ENCODE measurements around the gene CYFIP2. TPM values are rescaled to one million over a fixed set of nuclear protein-coding genes. Genes with fewer than 3 reads are reported as not detected.

The CYFIP2 gene
- total RNA-seq, 1 experiment from 2014 or later = 4.4 TPM

- Histone ChIP-seq H3K27me3 (no peaks in the 10 kb centered on the region), H3K36me3 (no peaks in the 10 kb centered on the region), H3K4me3 (no peak overlapping the region), H3K9me3 (no peaks in the 10 kb centered on the region)
- DNase-seq = no peak
Measured at GRCh38 chr5:157295247-157295646, 29.3 kb downstream of the CYFIP2 start.

- H3K36me3 ChIP-seq = no peaks in the 10 kb centered on the region
- no peak overlapping the region for H3K4me3 ChIP-seq
- no peaks in the 10 kb centered on the region for H3K9me3 ChIP-seq
- DNase-seq = no peak
- no peaks in the 10 kb centered on the region for H3K27me3 ChIP-seq
Measured at GRCh38 chr5:157300564-157300963, 34.6 kb downstream of the CYFIP2 start.

GRCh38 chr5:157301066-157301465, 35.1 kb downstream of the CYFIP2 start:
- H3K36me3 ChIP-seq = no peaks in the 10 kb centered on the region
- no peaks in the 10 kb centered on the region for H3K27me3 ChIP-seq
- H3K4me3 ChIP-seq = no peak overlapping the region
- H3K9me3 ChIP-seq = no peaks in the 10 kb centered on the region
- DNase-seq = no peak

- H3K36me3 ChIP-seq = no peaks in the 10 kb centered on the region
- H3K4me3 ChIP-seq = no peak overlapping the region
- no peaks in the 10 kb centered on the region for H3K9me3 ChIP-seq
- H3K27me3 ChIP-seq = no peaks in the 10 kb centered on the region
- DNase-seq = no peak
Measured at GRCh38 chr5:157303023-157303422, 37.1 kb downstream of the CYFIP2 start.

- no peaks in the 10 kb centered on the region for H3K27me3 ChIP-seq
- H3K36me3 ChIP-seq = no peaks in the 10 kb centered on the region
- DNase-seq = no peak
- H3K9me3 ChIP-seq = no peaks in the 10 kb centered on the region
- H3K4me3 ChIP-seq = no peak overlapping the region
Measured at GRCh38 chr5:157303667-157304327, 37.9 kb downstream of the CYFIP2 start.

GRCh38 chr5:157306081-157306480, 40.2 kb downstream of the CYFIP2 start:
- Histone ChIP-seq H3K4me3 (no peak overlapping the region), H3K9me3 (no peaks in the 10 kb centered on the region), H3K27me3 (no peaks in the 10 kb centered on the region), H3K36me3 (no peaks in the 10 kb centered on the region)
- no peak for DNase-seq

GRCh38 chr5:157306692-157307471, 41.0 kb downstream of the CYFIP2 start:
- no peak overlapping the region for H3K4me3 ChIP-seq
- no peak for DNase-seq
- H3K36me3 ChIP-seq = no peaks in the 10 kb centered on the region
- H3K27me3 ChIP-seq = no peaks in the 10 kb centered on the region
- no peaks in the 10 kb centered on the region for H3K9me3 ChIP-seq

- Histone ChIP-seq H3K9me3 (no peaks in the 10 kb centered on the region), H3K36me3 (no peaks in the 10 kb centered on the region), H3K4me3 (no peak overlapping the region), H3K27me3 (no peaks in the 10 kb centered on the region)
- DNase-seq = no peak
Measured at GRCh38 chr5:157308836-157309465, 43.0 kb downstream of the CYFIP2 start.

GRCh38 chr5:157309796-157310195, 43.9 kb downstream of the CYFIP2 start:
- DNase-seq = peak; percentile 37
- Histone ChIP-seq H3K36me3 (no peaks in the 10 kb centered on the region), H3K4me3 (no peak overlapping the region), H3K9me3 (no peaks in the 10 kb centered on the region), H3K27me3 (peaks cover 2% of the 10 kb centered on the region; the same call in 1 of the 2 replicates)

GRCh38 chr5:157311595-157311994, 45.7 kb downstream of the CYFIP2 start:
- Histone ChIP-seq H3K9me3 (no peaks in the 10 kb centered on the region), H3K36me3 (no peaks in the 10 kb centered on the region), H3K27me3 (peaks cover 7% of the 10 kb centered on the region; the same call in 1 of the 2 replicates), H3K4me3 (no peak overlapping the region)
- DNase-seq = no peak

GRCh38 chr5:157312492-157312891, 46.6 kb downstream of the CYFIP2 start:
- Histone ChIP-seq H3K36me3 (no peaks in the 10 kb centered on the region), H3K9me3 (no peaks in the 10 kb centered on the region), H3K4me3 (no peak overlapping the region), H3K27me3 (peaks cover 10% of the 10 kb centered on the region)
- peak; percentile 46 for DNase-seq

- DNase-seq = no peak
- H3K27me3 ChIP-seq = peaks cover 3% of the 10 kb centered on the region; the same call in 1 of the 2 replicates
- H3K36me3 ChIP-seq = no peaks in the 10 kb centered on the region
- H3K9me3 ChIP-seq = no peaks in the 10 kb centered on the region
- H3K4me3 ChIP-seq = no peak overlapping the region
Measured at GRCh38 chr5:157322581-157322980, 56.7 kb downstream of the CYFIP2 start.

- Histone ChIP-seq H3K36me3 (no peaks in the 10 kb centered on the region), H3K9me3 (no peaks in the 10 kb centered on the region), H3K4me3 (no peak overlapping the region), H3K27me3 (peaks cover 3% of the 10 kb centered on the region)
- DNase-seq = no peak
Measured at GRCh38 chr5:157323107-157323706, 57.3 kb downstream of the CYFIP2 start.

- H3K9me3 ChIP-seq = no peaks in the 10 kb centered on the region
- no peaks in the 10 kb centered on the region for H3K36me3 ChIP-seq
- H3K4me3 ChIP-seq = no peak overlapping the region
- DNase-seq = no peak
- H3K27me3 ChIP-seq = peaks cover 2% of the 10 kb centered on the region; the same call in 1 of the 2 replicates
Measured at GRCh38 chr5:157324237-157324636, 58.3 kb downstream of the CYFIP2 start.

- H3K36me3 ChIP-seq = no peaks in the 10 kb centered on the region
- no peak overlapping the region for H3K4me3 ChIP-seq
- no peak for DNase-seq
- H3K9me3 ChIP-seq = no peaks in the 10 kb centered on the region
- H3K27me3 ChIP-seq = peaks cover 2% of the 10 kb centered on the region; the same call in 1 of the 2 replicates
Measured at GRCh38 chr5:157326440-157327005, 60.6 kb downstream of the CYFIP2 start.

GRCh38 chr5:157327771-157328170, 61.8 kb downstream of the CYFIP2 start:
- H3K36me3 ChIP-seq = no peaks in the 10 kb centered on the region
- no peaks in the 10 kb centered on the region for H3K9me3 ChIP-seq
- peaks cover 2% of the 10 kb centered on the region; the same call in 1 of the 2 replicates for H3K27me3 ChIP-seq
- no peak overlapping the region for H3K4me3 ChIP-seq
- no peak for DNase-seq
